PC-9 (cell line): Measurements from ENCODE around the gene FAM20C. TPM values are rescaled to one million over a fixed set of nuclear protein-coding genes. Genes with fewer than 3 reads are reported as not detected.

ENCODE experiments used
- BruUV-seq: library from RNA; stranded (reverse); fragments of 400-500 nt; replicated peaks from 2 replicates; lab custom pipeline; 2021; lab: Mats Ljungman, UMichigan
- CTCF ChIA-PET: fragments of 300-600 bp; sonication (Branson Sonifier 250); formaldehyde crosslinking; loops from one replicate; lab custom pipeline; 2022; ENCODE audit warnings: antibody characterized with exemption; lab: Charles Lee
- POLR2A ChIA-PET: fragments of 300-600 bp; sonication (Branson Sonifier 250); formaldehyde crosslinking; loops from one replicate; lab custom pipeline; 2022; ENCODE audit warnings: antibody characterized with exemption; ENCODE audit not compliant: unreplicated experiment; lab: Charles Lee
- DNase-seq, 2 experiments: peaks; one replicate each; pipeline versions ENCODE4 v3.0.0 to v3.0.0-alpha.2; 2015 to 2022; ENCODE audit warnings: mixed read lengths in 1 of 2
- H2AFZ ChIP-seq: fragments of 200-600 bp; sonication (generic); 2 replicates; pipeline ENCODE4 v1.8.1; 2017; ENCODE audit warnings: antibody characterized with exemption
- H3F3A ChIP-seq: fragments of 200-600 bp; sonication (generic); 2 replicates; pipeline ENCODE4 v1.8.1; 2017; ENCODE audit warnings: antibody characterized with exemption, mild to moderate bottlenecking, low read depth; ENCODE audit not compliant: insufficient read depth
- H3K27ac ChIP-seq: fragments of 200-600 bp; sonication (generic); 2 replicates; pipeline ENCODE4 v1.6.1; 2016; ENCODE audit warnings: mixed run types
- H3K27me3 ChIP-seq: fragments of 200-600 bp; sonication (generic); 2 replicates; pipeline ENCODE4 v1.6.1; 2016; ENCODE audit warnings: low read depth, mixed run types; ENCODE audit not compliant: insufficient read depth
- H3K36me3 ChIP-seq: fragments of 200-600 bp; sonication (generic); 2 replicates; pipeline ENCODE4 v1.6.1; 2016; ENCODE audit warnings: low read depth, mixed run types
- H3K4me1 ChIP-seq: fragments of 200-600 bp; sonication (generic); replicated peaks from 2 replicates; pipeline ENCODE4 v1.6.1; 2016; ENCODE audit warnings: mixed run types; ENCODE audit not compliant: insufficient read depth
- H3K4me2 ChIP-seq: fragments of 200-600 bp; sonication (generic); 2 replicates; pipeline ENCODE4 v1.6.1; 2017; ENCODE audit warnings: mixed run types
- H3K4me3 ChIP-seq: fragments of 200-600 bp; sonication (generic); 2 replicates; pipeline ENCODE4 v1.6.1; 2016; ENCODE audit warnings: mixed run types
- H3K79me2 ChIP-seq: fragments of 200-600 bp; sonication (generic); 2 replicates; pipeline ENCODE4 v1.6.1; 2017; ENCODE audit warnings: low read depth, mixed run types
- H3K9me2 ChIP-seq: fragments of 200-600 bp; sonication (generic); 2 replicates; pipeline ENCODE4 v1.8.1; 2017; ENCODE audit warnings: mild to moderate bottlenecking; ENCODE audit not compliant: insufficient read depth
- H3K9me3 ChIP-seq: fragments of 200-600 bp; sonication (generic); 2 replicates; pipeline ENCODE4 v1.8.1; 2016; ENCODE audit warnings: low read depth; ENCODE audit not compliant: insufficient read depth
- H4K20me1 ChIP-seq: fragments of 200-600 bp; sonication (generic); 2 replicates; pipeline ENCODE4 v1.8.1; 2017; ENCODE audit not compliant: insufficient read depth
- CTCF ChIP-seq: fragments of 200-600 bp; sonication (generic); conservative IDR thresholded peaks from 2 replicates; pipeline ENCODE4 v1.6.1; 2017; ENCODE audit warnings: mixed run types, antibody characterized with exemption, mild to moderate bottlenecking, moderate library complexity
- EZH2 ChIP-seq: fragments of 200-600 bp; sonication (generic); IDR thresholded peaks from 2 replicates; pipeline ENCODE4 v1.8.0; 2017; ENCODE audit warnings: antibody characterized with exemption, low read depth
- intact Hi-C: fragments of 100-400 bp; cut with micrococcal nuclease; formaldehyde crosslinking; loops from one replicate; pipeline ENCODE4 v1.10.0; 2022; ENCODE audit not compliant: unreplicated experiment
- total RNA-seq: library from RNA; stranded (reverse); gene quantifications from 2 replicates; pipeline ENCODE4 v1.2.3, GENCODE V29; 2021

Gene FAM20C
- total RNA-seq, 1 experiment from 2014 or later = 31.0 TPM

- no peak overlapping the region for H3K4me2 ChIP-seq
- no peaks in the 10 kb centered on the region for H3K36me3 ChIP-seq
- no peak overlapping the region for H3K27ac ChIP-seq
- H4K20me1 ChIP-seq = no peaks in the 10 kb centered on the region
- TF ChIP-seq EZH2 (no peak), CTCF (no peak)
- no peak overlapping the region for H3K4me3 ChIP-seq
- intact Hi-C loops = no loop called here
- CTCF ChIA-PET = no interaction called here
- H3K79me2 ChIP-seq = no peaks in the 10 kb centered on the region
- H3K27me3 ChIP-seq = peaks cover 82% of the 10 kb centered on the region
- no peak for DNase-seq
- H3K9me2 ChIP-seq = no peaks in the 10 kb centered on the region
- no peak overlapping the region for H2AFZ ChIP-seq
- no peaks in the 10 kb centered on the region for H3K4me1 ChIP-seq
- POLR2A ChIA-PET = no interaction called here
- peaks cover 3% of the 10 kb centered on the region; the same call in 1 of the 2 replicates for H3K9me3 ChIP-seq
- no peaks in the 10 kb centered on the region for H3F3A ChIP-seq
- no TSS peak for BruUV-seq
Observed at GRCh38 chr7:307970-308369, 115.6 kb downstream of the FAM20C start.

GRCh38 chr7:309586-310228, 117.3 kb downstream of the FAM20C start:
- BruUV-seq = no TSS peak
- Histone ChIP-seq H3K4me3 (no peak overlapping the region), H3F3A (no peaks in the 10 kb centered on the region), H3K27me3 (peaks cover 91% of the 10 kb centered on the region), H3K4me1 (no peaks in the 10 kb centered on the region), H3K9me2 (no peaks in the 10 kb centered on the region), H3K4me2 (no peak overlapping the region), H3K27ac (no peak overlapping the region), H3K36me3 (no peaks in the 10 kb centered on the region), H2AFZ (no peak overlapping the region), H4K20me1 (no peaks in the 10 kb centered on the region), H3K9me3 (peaks cover 3% of the 10 kb centered on the region; the same call in 1 of the 2 replicates), H3K79me2 (no peaks in the 10 kb centered on the region)
- POLR2A ChIA-PET = no interaction called here
- CTCF ChIA-PET = no interaction called here
- no peak for DNase-seq
- intact Hi-C loops = no loop called here
- TF ChIP-seq EZH2 = no peak
- TF ChIP-seq CTCF = no peak

Other genes with a start within 250 kb of the FAM20C start
- not detected in 2 replicates for gene FOXL3, start 97.6 kb downstream of the FAM20C start, total RNA-seq